ENCODE measurements around the gene ZNF837.
A peak's percentile ranks its signal among the peaks of the same experiment; 100 is the strongest.

ZNF837 gene

GRCh38 chr19:58386576-58387337, 5.9 kb upstream of the ZNF837 start, which contains the start of gene RPS5 (continued):
- TF ChIP-seq ZNF133 (tag by site-specific recombination; IDR thresholded peaks at IDR 0.05), result no peak
- TF ChIP-seq ZNF510 (tag by site-specific recombination; IDR thresholded peaks at IDR 0.05; ENCODE audit: insufficient replicate concordance), result no peak
- TF ChIP-seq SALL2 (tag by site-specific recombination; IDR thresholded peaks at IDR 0.05; ENCODE audit: borderline replicate concordance), result no peak
- no peak for TF ChIP-seq ZNF596 (tag by site-specific recombination; IDR thresholded peaks at IDR 0.05)
- peak; percentile 32 for TF ChIP-seq ZSCAN4 (tag by site-specific recombination; IDR thresholded peaks at IDR 0.05)
- peak; percentile 88 for TF ChIP-seq SP2 (tag by site-specific recombination; IDR thresholded peaks at IDR 0.05)
- TF ChIP-seq ZNF221 (tag by site-specific recombination; IDR thresholded peaks at IDR 0.05; ENCODE audit: borderline replicate concordance), result no peak
- no peak for TF ChIP-seq ZNF274 (IDR thresholded peaks at IDR 0.05; ENCODE audit: low read length)
- TF ChIP-seq ZNF274 (tag by site-specific recombination; IDR thresholded peaks at IDR 0.05; ENCODE audit: borderline replicate concordance), result no peak
- TF ChIP-seq ZNF362 (tag by site-specific recombination; IDR thresholded peaks at IDR 0.05), result peak; percentile 57; the same call in 1 of the 2 replicates
- peak; percentile 73 for TF ChIP-seq ZBTB20 (tag by site-specific recombination; IDR thresholded peaks at IDR 0.05)
- TF ChIP-seq ZFHX2 (tag by site-specific recombination; conservative IDR thresholded peaks at IDR 0.05), result 0 out of 2 replicates have a peak, but pooled peaks have one; percentile 15
- 0 out of 2 replicates have a peak, but pooled peaks have one; percentile 79 for TF ChIP-seq ZEB2 (tag by site-specific recombination; IDR thresholded peaks at IDR 0.05)
- TF ChIP-seq ZNF580 (tag by site-specific recombination; IDR thresholded peaks at IDR 0.05), result peak; percentile 93; the same call in 1 of the 2 replicates
- 0 out of 2 replicates have a peak, but pooled peaks have one; percentile 24 for TF ChIP-seq WT1 (tag by site-specific recombination; IDR thresholded peaks at IDR 0.05)
- TF ChIP-seq PATZ1 (tag by site-specific recombination; IDR thresholded peaks at IDR 0.05), result peak; percentile 42
- no peak for TF ChIP-seq TRIM28 (IDR thresholded peaks at IDR 0.05; ENCODE audit: borderline replicate concordance, low read length)

GRCh38 chr19:58385891-58386575, 5.2 kb upstream of the ZNF837 start:
- no peak for TF ChIP-seq ZNF549 (tag by site-specific recombination; IDR thresholded peaks at IDR 0.05)
- TF ChIP-seq ZIC2 (tag by site-specific recombination; IDR thresholded peaks at IDR 0.05), result 0 out of 2 replicates have a peak, but pooled peaks have one; percentile 7
- no peak for TF ChIP-seq ZNF513 (tag by site-specific recombination; IDR thresholded peaks at IDR 0.05)
- peak; percentile 61; the same call in 1 of the 2 replicates for TF ChIP-seq MEIS1 (CRISPR knock-in tag; IDR thresholded peaks at IDR 0.05; ENCODE audit: borderline replicate concordance)
- no peak for TF ChIP-seq ZNF843 (tag by site-specific recombination; IDR thresholded peaks at IDR 0.05)
- TF ChIP-seq ZNF335 (tag by site-specific recombination; conservative IDR thresholded peaks at IDR 0.05), result peak; percentile 77
- peak; percentile 84; the same call in 1 of the 2 replicates for TF ChIP-seq HOXD13 (CRISPR knock-in tag; IDR thresholded peaks at IDR 0.05; ENCODE audit: borderline replicate concordance)
- H3K4me3 ChIP-seq (ENCODE audit: low read depth, low read length), result peak overlapping the region; percentile 77
- H3K27ac ChIP-seq (ENCODE audit: extremely low read depth, low read depth, low read length), result peak overlapping the region; percentile 100
- H3K4me1 ChIP-seq (ENCODE audit: control insufficient read depth, insufficient read depth, low read length), result peaks cover 16% of the 10 kb centered on the region
- POLR2A ChIA-PET, result interaction anchor here (1.1 to 4.2 kb wide), 5 partner anchors 8 to 90 kb away, joined by 3 to 28 read pairs (median 6); partner anchors contain the start of genes ZNF446, ZNF497, ZNF584 and ZSCAN22
- CTCF ChIA-PET, result no interaction called here
- no peaks in the 10 kb centered on the region for H3K9me3 ChIP-seq (ENCODE audit: control insufficient read depth, insufficient read depth, low read depth, low read length)
- H3K36me3 ChIP-seq (ENCODE audit: control insufficient read depth in 2 of 2, insufficient read depth in 1 of 2, low read length in 2 of 2), result peaks cover 30 to 33% of the 10 kb centered on the region in 2 experiments

Data from HEK293 (cell line).